WTC11 (cell line): Measurements from ENCODE around the gene UNC13D.

Experiments used
- CREM ChIP-seq: sonication (generic); formaldehyde crosslinking; IDR thresholded peaks from 2 replicates; pipeline ENCODE4 v1.8.1; 2022; ENCODE audit warnings: mild to moderate bottlenecking, missing genetic modification reagents, moderate library complexity
- CTCF ChIP-seq: fragments of 200-600 bp; IDR thresholded peaks from 2 replicates; pipeline ENCODE4 v1.8.0; 2022; ENCODE audit warnings: antibody characterized with exemption
- ETV6 ChIP-seq: sonication (generic); formaldehyde crosslinking; IDR thresholded peaks from 2 replicates; pipeline ENCODE4 v1.8.1; 2022; ENCODE audit warnings: mild to moderate bottlenecking, missing genetic modification reagents
- JUN ChIP-seq: sonication (generic); formaldehyde crosslinking; IDR thresholded peaks from 2 replicates; pipeline ENCODE4 v1.8.0; 2023; ENCODE audit warnings: mild to moderate bottlenecking, missing genetic modification reagents
- MYBL2 ChIP-seq: sonication (generic); formaldehyde crosslinking; IDR thresholded peaks from 2 replicates; pipeline ENCODE4 v1.8.1; 2023; ENCODE audit warnings: mild to moderate bottlenecking, moderate library complexity, missing genetic modification reagents
- TEAD1 ChIP-seq: sonication (generic); formaldehyde crosslinking; IDR thresholded peaks from 2 replicates; pipeline ENCODE4 v1.8.0; 2022; ENCODE audit warnings: mild to moderate bottlenecking, missing genetic modification reagents
- TEAD4 ChIP-seq: sonication (generic); formaldehyde crosslinking; IDR thresholded peaks from 2 replicates; pipeline ENCODE4 v1.8.0; 2022; ENCODE audit warnings: mild to moderate bottlenecking, missing genetic modification reagents
- ZNF317 ChIP-seq: sonication (generic); formaldehyde crosslinking; IDR thresholded peaks from 2 replicates; pipeline ENCODE4 v1.8.1; 2023; ENCODE audit warnings: low read depth, mild to moderate bottlenecking, moderate library complexity, missing genetic modification reagents, borderline replicate concordance
- TF ChIP-seq, protein P1 (sequence below): sonication (generic); formaldehyde crosslinking; IDR thresholded peaks from 2 replicates; pipeline ENCODE4 v1.8.1; 2023; ENCODE audit warnings: mild to moderate bottlenecking, moderate library complexity, missing genetic modification reagents

DNA sequence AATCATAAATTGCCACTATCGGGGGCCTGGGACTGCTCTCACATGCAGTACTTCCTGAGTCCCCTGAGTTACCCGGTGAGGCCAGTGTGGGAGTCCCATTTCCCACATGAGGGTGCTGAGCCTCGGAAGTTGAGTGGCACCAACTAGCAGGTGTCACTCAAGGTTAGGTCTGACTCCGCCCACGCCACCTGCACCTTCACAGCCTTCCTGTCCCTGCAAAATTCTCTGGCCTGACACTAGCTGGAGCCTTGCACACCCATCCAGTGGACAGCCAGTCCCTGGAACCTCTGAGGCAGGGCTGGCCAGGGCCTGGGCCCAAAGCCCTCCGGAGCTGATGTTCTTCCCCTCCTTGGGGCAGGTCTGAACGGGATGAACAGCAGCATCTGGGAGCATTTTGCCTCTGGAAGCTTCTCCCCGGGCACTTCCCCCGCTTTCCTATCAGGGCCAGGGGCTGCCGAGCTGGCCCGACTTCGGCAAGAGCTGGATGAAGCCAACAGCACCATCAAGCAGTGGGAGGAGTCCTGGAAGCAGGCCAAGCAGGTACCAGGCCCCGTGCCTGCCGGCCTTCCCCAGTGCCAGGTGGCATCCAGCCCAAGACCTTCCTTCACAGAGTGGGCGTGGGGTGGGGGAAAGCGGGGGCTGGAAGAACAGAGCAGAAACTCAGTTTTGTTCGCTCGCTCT, 21.9 kb downstream of the UNC13D start:
- TF ChIP-seq CTCF (no peak), MYBL2 (CRISPR knock-in tag) (no peak), ETV6 (no peak), JUN (CRISPR knock-in tag) (no peak), TEAD1 (CRISPR knock-in tag) (no peak), ZNF317 (CRISPR knock-in tag) (no peak), CREM (CRISPR knock-in tag) (no peak), TEAD4 (no peak)
- TF ChIP-seq, protein P1, sequence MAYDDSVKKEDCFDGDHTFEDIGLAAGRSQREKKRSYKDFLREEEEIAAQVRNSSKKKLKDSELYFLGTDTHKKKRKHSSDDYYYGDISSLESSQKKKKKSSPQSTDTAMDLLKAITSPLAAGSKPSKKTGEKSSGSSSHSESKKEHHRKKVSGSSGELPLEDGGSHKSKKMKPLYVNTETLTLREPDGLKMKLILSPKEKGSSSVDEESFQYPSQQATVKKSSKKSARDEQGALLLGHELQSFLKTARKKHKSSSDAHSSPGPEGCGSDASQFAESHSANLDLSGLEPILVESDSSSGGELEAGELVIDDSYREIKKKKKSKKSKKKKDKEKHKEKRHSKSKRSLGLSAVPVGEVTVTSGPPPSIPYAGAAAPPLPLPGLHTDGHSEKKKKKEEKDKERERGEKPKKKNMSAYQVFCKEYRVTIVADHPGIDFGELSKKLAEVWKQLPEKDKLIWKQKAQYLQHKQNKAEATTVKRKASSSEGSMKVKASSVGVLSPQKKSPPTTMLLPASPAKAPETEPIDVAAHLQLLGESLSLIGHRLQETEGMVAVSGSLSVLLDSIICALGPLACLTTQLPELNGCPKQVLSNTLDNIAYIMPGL = no peak
